Measurements from ENCODE around the gene SEC31A.

Gene SEC31A

GRCh38 chr4:82780170-82780751 is 110.7 kb downstream of the SEC31A start:
- Histone ChIP-seq H3K9ac (ENCODE audit: low read length) (no peak overlapping the region), H3K4me1 (ENCODE audit: low read length) (no peaks in the 10 kb centered on the region), H3K79me2 (ENCODE audit: low read length) (no peaks in the 10 kb centered on the region), H3K4me3 (ENCODE audit: low read length) (no peak overlapping the region), H3K36me3 (replicated peaks; ENCODE audit: insufficient read depth, low read length) (no peaks in the 10 kb centered on the region), H3K4me2 (ENCODE audit: low read depth, low read length) (no peak overlapping the region), H3K27ac (ENCODE audit: low read length) (no peak overlapping the region), H3F3A (ENCODE audit: insufficient read depth, low read length) (no peaks in the 10 kb centered on the region), H2AFZ (ENCODE audit: low read length) (no peak overlapping the region), H4K20me1 (ENCODE audit: insufficient read depth, low read length) (no peaks in the 10 kb centered on the region), H3K27me3 (replicated peaks; ENCODE audit: insufficient read depth, low read length) (no peaks in the 10 kb centered on the region), H3K9me3 (replicated peaks; ENCODE audit: insufficient read depth, low read length) (no peaks in the 10 kb centered on the region), H3K9me2 (replicated peaks; ENCODE audit: insufficient read depth, low read length) (no peaks in the 10 kb centered on the region)
- TF ChIP-seq EZH2phosphoT487 (IDR thresholded peaks at IDR 0.05; ENCODE audit: low read length) (no peak), CTCF (IDR thresholded peaks at IDR 0.05; ENCODE audit: low read length) (no peak), EZH2 (optimal IDR thresholded peaks at IDR 0.05; ENCODE audit: low read depth, low read length) (no peak)
- no peak for DNase-seq

GRCh38 chr4:82779032-82779431 is 111.9 kb downstream of the SEC31A start:
- no peak overlapping the region for H3K4me3 ChIP-seq (ENCODE audit: low read length)
- no peak overlapping the region for H3K9ac ChIP-seq (ENCODE audit: low read length)
- H2AFZ ChIP-seq (ENCODE audit: low read length) = no peak overlapping the region
- no peak overlapping the region for H3K27ac ChIP-seq (ENCODE audit: low read length)
- TF ChIP-seq EZH2 (optimal IDR thresholded peaks at IDR 0.05; ENCODE audit: low read depth, low read length) = no peak
- TF ChIP-seq EZH2phosphoT487 (IDR thresholded peaks at IDR 0.05; ENCODE audit: low read length) = no peak
- no peak for TF ChIP-seq CTCF (IDR thresholded peaks at IDR 0.05; ENCODE audit: low read length)
- no peak for DNase-seq
- H3K27me3 ChIP-seq (replicated peaks; ENCODE audit: insufficient read depth, low read length) = no peaks in the 10 kb centered on the region
- H3K9me3 ChIP-seq (replicated peaks; ENCODE audit: insufficient read depth, low read length) = no peaks in the 10 kb centered on the region
- no peaks in the 10 kb centered on the region for H3K4me1 ChIP-seq (ENCODE audit: low read length)
- no peaks in the 10 kb centered on the region for H3F3A ChIP-seq (ENCODE audit: insufficient read depth, low read length)
- H3K4me2 ChIP-seq (ENCODE audit: low read depth, low read length) = no peak overlapping the region
- no peaks in the 10 kb centered on the region for H3K79me2 ChIP-seq (ENCODE audit: low read length)
- H3K36me3 ChIP-seq (replicated peaks; ENCODE audit: insufficient read depth, low read length) = no peaks in the 10 kb centered on the region
- no peaks in the 10 kb centered on the region for H3K9me2 ChIP-seq (replicated peaks; ENCODE audit: insufficient read depth, low read length)
- H4K20me1 ChIP-seq (ENCODE audit: insufficient read depth, low read length) = no peaks in the 10 kb centered on the region

- no peak overlapping the region for H3K9ac ChIP-seq (ENCODE audit: low read length)
- H3K4me2 ChIP-seq (ENCODE audit: low read depth, low read length) = no peak overlapping the region
- no peaks in the 10 kb centered on the region for H3K36me3 ChIP-seq (replicated peaks; ENCODE audit: insufficient read depth, low read length)
- no peaks in the 10 kb centered on the region for H3K9me2 ChIP-seq (replicated peaks; ENCODE audit: insufficient read depth, low read length)
- TF ChIP-seq CTCF (IDR thresholded peaks at IDR 0.05; ENCODE audit: low read length) (no peak), EZH2 (optimal IDR thresholded peaks at IDR 0.05; ENCODE audit: low read depth, low read length) (no peak), EZH2phosphoT487 (IDR thresholded peaks at IDR 0.05; ENCODE audit: low read length) (no peak)
- H3K79me2 ChIP-seq (ENCODE audit: low read length) = no peaks in the 10 kb centered on the region
- H2AFZ ChIP-seq (ENCODE audit: low read length) = no peak overlapping the region
- no peaks in the 10 kb centered on the region for H3K27me3 ChIP-seq (replicated peaks; ENCODE audit: insufficient read depth, low read length)
- no peak for DNase-seq
- no peak overlapping the region for H3K27ac ChIP-seq (ENCODE audit: low read length)
- H4K20me1 ChIP-seq (ENCODE audit: insufficient read depth, low read length) = no peaks in the 10 kb centered on the region
- H3F3A ChIP-seq (ENCODE audit: insufficient read depth, low read length) = no peaks in the 10 kb centered on the region
- no peaks in the 10 kb centered on the region for H3K4me1 ChIP-seq (ENCODE audit: low read length)
- H3K4me3 ChIP-seq (ENCODE audit: low read length) = no peak overlapping the region
- no peaks in the 10 kb centered on the region for H3K9me3 ChIP-seq (replicated peaks; ENCODE audit: insufficient read depth, low read length)
Measured at GRCh38 chr4:82777857-82778525, 113.0 kb downstream of the SEC31A start.
